GM23338 (cell line): ENCODE results near the gene F2. TPM values are rescaled to one million over a fixed set of nuclear protein-coding genes. Genes with fewer than 3 reads are reported as not detected.

ENCODE experiments used
- ATAC-seq: fragments of 200-7000 bp; cut with Tn5 transposase; 3 replicates; pipeline ENCODE4 v1.9.1; 2020
- DNase-seq: peaks from one replicate; pipeline ENCODE4 v3.0.0-alpha.2; 2015; ENCODE audit warnings: low spot score
- H2AFZ ChIP-seq: fragments of 200-600 bp; sonication (generic); 2 replicates; pipeline ENCODE4 v1.8.0; 2016; ENCODE audit warnings: antibody characterized with exemption, mild to moderate bottlenecking, moderate library complexity
- H3F3A ChIP-seq: fragments of 200-600 bp; sonication (generic); replicated peaks from 2 replicates; pipeline ENCODE4 v1.8.0; 2017; ENCODE audit warnings: antibody characterized with exemption, mixed run types, low read depth
- H3K27ac ChIP-seq: fragments of 200-600 bp; sonication (generic); 2 replicates; pipeline ENCODE4 v1.6.1; 2016; ENCODE audit warnings: low read depth
- H3K27me3 ChIP-seq: fragments of 200-600 bp; sonication (generic); 2 replicates; pipeline ENCODE4 v1.8.0; 2016; ENCODE audit warnings: mild to moderate bottlenecking, mixed run types, moderate library complexity; ENCODE audit not compliant: insufficient read depth
- H3K36me3 ChIP-seq: fragments of 200-600 bp; sonication (generic); 2 replicates; pipeline ENCODE4 v1.8.0; 2016; ENCODE audit warnings: mild to moderate bottlenecking; ENCODE audit not compliant: insufficient read depth
- H3K4me1 ChIP-seq: fragments of 200-600 bp; sonication (generic); 2 replicates; pipeline ENCODE4 v1.8.0; 2016; ENCODE audit warnings: mild to moderate bottlenecking, moderate library complexity; ENCODE audit not compliant: insufficient read depth
- H3K4me2 ChIP-seq: fragments of 200-600 bp; sonication (generic); 2 replicates; pipeline ENCODE4 v1.7.1; 2017; ENCODE audit warnings: mixed run types
- H3K4me3 ChIP-seq: fragments of 200-600 bp; sonication (generic); 2 replicates; pipeline ENCODE4 v1.6.1; 2016; ENCODE audit warnings: mixed run types
- H3K79me2 ChIP-seq: fragments of 200-600 bp; sonication (generic); replicated peaks from 2 replicates; pipeline ENCODE4 v1.8.0; 2017; ENCODE audit warnings: mild to moderate bottlenecking; ENCODE audit not compliant: insufficient read depth
- H3K9me2 ChIP-seq: fragments of 200-600 bp; sonication (generic); 2 replicates; pipeline ENCODE4 v1.8.0; 2017; ENCODE audit not compliant: insufficient read depth
- H4K20me1 ChIP-seq: fragments of 200-600 bp; sonication (generic); replicated peaks from 2 replicates; pipeline ENCODE4 v1.8.0; 2017; ENCODE audit warnings: mild to moderate bottlenecking; ENCODE audit not compliant: insufficient read depth
- H3K27ac Mint-ChIP-seq: 2 replicates; pipeline ENCODE4 v1.8.0; 2020; ENCODE audit warnings: inconsistent platforms, mild to moderate bottlenecking, moderate library complexity, mixed read lengths
- H3K27me3 Mint-ChIP-seq: 3 replicates; pipeline ENCODE4 v1.8.0; 2022; ENCODE audit warnings: low read depth, mild to moderate bottlenecking, moderate library complexity, mixed read lengths, inconsistent platforms; ENCODE audit not compliant: insufficient read depth, poor library complexity
- H3K36me3 Mint-ChIP-seq: 3 replicates; pipeline ENCODE4 v1.8.0; 2021; ENCODE audit warnings: low read depth, mild to moderate bottlenecking, inconsistent platforms, moderate library complexity, mixed read lengths
- H3K4me1 Mint-ChIP-seq: 3 replicates; pipeline ENCODE4 v1.8.0; 2020; ENCODE audit warnings: mild to moderate bottlenecking, inconsistent platforms, mixed read lengths
- H3K4me3 Mint-ChIP-seq: 3 replicates; pipeline ENCODE4 v1.8.0; 2021; ENCODE audit warnings: moderate library complexity, mild to moderate bottlenecking, inconsistent platforms, mixed read lengths
- H3K9me3 Mint-ChIP-seq: 3 replicates; pipeline ENCODE4 v1.8.0; 2020; ENCODE audit warnings: moderate library complexity, mild to moderate bottlenecking, inconsistent platforms, mixed read lengths
- JUNB ChIP-seq: IDR thresholded peaks from one replicate; pipeline ENCODE4 v1.6.1; 2016; ENCODE audit warnings: antibody characterized with exemption; ENCODE audit not compliant: unreplicated experiment
- NANOG ChIP-seq: IDR thresholded peaks from 2 replicates; pipeline ENCODE4 v1.6.1; 2016; ENCODE audit warnings: antibody characterized with exemption, borderline replicate concordance
- ZNF114 ChIP-seq: fragments of 250-450 bp; sonication (Bioruptor Pico); IDR thresholded peaks from 2 replicates; pipeline ENCODE4 v1.5.0; 2020; ENCODE audit warnings: mild to moderate bottlenecking, moderate library complexity
- ZNF331 ChIP-seq: fragments of 250-450 bp; sonication (Bioruptor Pico); IDR thresholded peaks from 2 replicates; pipeline ENCODE4 v1.5.0; 2020; ENCODE audit warnings: low read depth, mild to moderate bottlenecking, moderate library complexity
- polyA plus RNA-seq: library from polyadenylated mRNA; unstranded; fragments of >200 nt; fragmentation: Nextera tagmentation; extraction: Ambion mirVana; gene quantifications from 2 replicates; pipeline ENCODE4 v1.2.1, GENCODE V29; 2016
- total RNA-seq: library from RNA; depleted of rRNA; stranded (reverse); fragments of >200 nt; shearing (Covaris generic); gene quantifications from 2 replicates; pipeline ENCODE4 v1.2.3, GENCODE V29; 2014
- TF ChIP-seq, protein P1 (sequence below): IDR thresholded peaks from one replicate; pipeline ENCODE4 v1.6.1; 2018; ENCODE audit warnings: antibody characterized with exemption; ENCODE audit not compliant: unreplicated experiment

The F2 gene
- total and polyA plus RNA-seq, 2 experiments from 2014 or later, result 0.21 TPM; not detected in 1

DNA sequence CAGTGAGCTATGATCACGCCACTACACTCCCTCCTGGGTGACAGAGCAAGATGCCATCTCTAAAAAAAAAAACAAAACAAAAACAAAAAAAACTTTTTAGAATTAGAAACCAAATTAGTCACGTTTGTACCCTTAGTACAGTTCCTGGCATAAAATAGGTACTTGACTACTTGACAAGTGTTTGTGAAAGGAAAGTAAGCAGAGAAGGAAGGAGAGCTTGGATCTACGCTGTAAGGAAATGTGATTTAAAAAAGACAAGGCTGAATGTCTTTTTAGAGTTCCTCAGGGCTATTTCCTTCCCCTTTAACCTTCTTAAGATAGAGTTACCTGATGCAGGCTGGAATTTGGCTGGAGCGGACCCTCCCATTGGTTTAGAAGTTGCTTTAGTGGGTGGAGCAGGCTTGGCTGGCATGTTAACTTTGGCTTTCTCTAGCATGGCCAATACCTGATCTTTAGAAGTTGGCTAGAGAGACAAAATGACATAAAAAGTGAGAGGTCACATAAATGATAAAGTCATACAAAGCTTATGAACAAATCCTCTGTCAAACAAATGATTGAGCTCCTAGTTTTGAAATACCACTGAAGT lies 50.7 kb downstream of the F2 start:
- Histone ChIP-seq H3F3A (peaks cover 5% of the 10 kb centered on the region; the same call in 1 of the 2 replicates), H4K20me1 (0 out of 2 replicates have a peak, but pooled peaks cover 11% of the 10 kb centered on the region), H3K4me3 (no peak overlapping the region), H3K27me3 (no peaks in the 10 kb centered on the region), H3K4me2 (no peak overlapping the region), H3K36me3 (peaks cover 46% of the 10 kb centered on the region), H3K4me1 (peaks cover 14% of the 10 kb centered on the region), H3K79me2 (0 out of 2 replicates have a peak, but pooled peaks cover 4% of the 10 kb centered on the region), H2AFZ (no peak overlapping the region), H3K27ac (no peak overlapping the region), H3K9me2 (no peaks in the 10 kb centered on the region)
- TF ChIP-seq, protein P1, sequence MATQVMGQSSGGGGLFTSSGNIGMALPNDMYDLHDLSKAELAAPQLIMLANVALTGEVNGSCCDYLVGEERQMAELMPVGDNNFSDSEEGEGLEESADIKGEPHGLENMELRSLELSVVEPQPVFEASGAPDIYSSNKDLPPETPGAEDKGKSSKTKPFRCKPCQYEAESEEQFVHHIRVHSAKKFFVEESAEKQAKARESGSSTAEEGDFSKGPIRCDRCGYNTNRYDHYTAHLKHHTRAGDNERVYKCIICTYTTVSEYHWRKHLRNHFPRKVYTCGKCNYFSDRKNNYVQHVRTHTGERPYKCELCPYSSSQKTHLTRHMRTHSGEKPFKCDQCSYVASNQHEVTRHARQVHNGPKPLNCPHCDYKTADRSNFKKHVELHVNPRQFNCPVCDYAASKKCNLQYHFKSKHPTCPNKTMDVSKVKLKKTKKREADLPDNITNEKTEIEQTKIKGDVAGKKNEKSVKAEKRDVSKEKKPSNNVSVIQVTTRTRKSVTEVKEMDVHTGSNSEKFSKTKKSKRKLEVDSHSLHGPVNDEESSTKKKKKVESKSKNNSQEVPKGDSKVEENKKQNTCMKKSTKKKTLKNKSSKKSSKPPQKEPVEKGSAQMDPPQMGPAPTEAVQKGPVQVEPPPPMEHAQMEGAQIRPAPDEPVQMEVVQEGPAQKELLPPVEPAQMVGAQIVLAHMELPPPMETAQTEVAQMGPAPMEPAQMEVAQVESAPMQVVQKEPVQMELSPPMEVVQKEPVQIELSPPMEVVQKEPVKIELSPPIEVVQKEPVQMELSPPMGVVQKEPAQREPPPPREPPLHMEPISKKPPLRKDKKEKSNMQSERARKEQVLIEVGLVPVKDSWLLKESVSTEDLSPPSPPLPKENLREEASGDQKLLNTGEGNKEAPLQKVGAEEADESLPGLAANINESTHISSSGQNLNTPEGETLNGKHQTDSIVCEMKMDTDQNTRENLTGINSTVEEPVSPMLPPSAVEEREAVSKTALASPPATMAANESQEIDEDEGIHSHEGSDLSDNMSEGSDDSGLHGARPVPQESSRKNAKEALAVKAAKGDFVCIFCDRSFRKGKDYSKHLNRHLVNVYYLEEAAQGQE, result no peak
- H3K4me1 Mint-ChIP-seq, result peaks cover 17% of the 10 kb centered on the region; the same call in 2 of the 3 replicates
- no peak overlapping the region for H3K27ac Mint-ChIP-seq
- H3K4me3 Mint-ChIP-seq, result no peak overlapping the region
- H3K36me3 Mint-ChIP-seq, result peaks cover 69% of the 10 kb centered on the region
- ATAC-seq (no peak), DNase-seq (no peak)
- H3K27me3 Mint-ChIP-seq, result peaks cover 4% of the 10 kb centered on the region
- H3K9me3 Mint-ChIP-seq, result no peaks in the 10 kb centered on the region

DNA sequence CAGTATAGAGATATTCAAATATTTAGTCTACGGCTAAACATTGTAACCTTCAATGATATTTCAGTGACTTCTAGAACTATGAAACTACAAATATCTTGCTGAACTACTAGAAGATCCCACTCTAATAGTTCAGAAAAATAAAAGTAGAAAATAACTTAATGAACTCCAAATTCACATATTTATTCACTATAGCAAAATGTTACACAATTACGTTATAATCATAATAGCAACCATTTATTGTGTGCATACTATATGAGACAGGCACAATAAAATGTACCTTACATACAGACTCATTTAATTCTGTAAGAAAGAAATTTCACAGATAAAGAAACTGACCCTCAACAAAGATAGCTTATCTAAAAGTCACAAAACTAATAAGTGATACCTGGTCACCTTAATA lies 57.9 kb downstream of the F2 start:
- H3K4me2 ChIP-seq, result no peak overlapping the region
- no peak for DNase-seq
- H3K79me2 ChIP-seq, result peaks cover 14% of the 10 kb centered on the region
- no peak overlapping the region for H3K4me3 ChIP-seq
- no peaks in the 10 kb centered on the region for H3K4me1 Mint-ChIP-seq
- no peak overlapping the region for H3K27ac ChIP-seq
- peaks cover 4% of the 10 kb centered on the region for H3K27me3 Mint-ChIP-seq
- H3K4me1 ChIP-seq, result no peaks in the 10 kb centered on the region
- no peak for ATAC-seq
- no peak overlapping the region for H3K27ac Mint-ChIP-seq
- H3K9me2 ChIP-seq, result no peaks in the 10 kb centered on the region
- no peaks in the 10 kb centered on the region for H3F3A ChIP-seq
- H3K9me3 Mint-ChIP-seq, result no peaks in the 10 kb centered on the region
- H2AFZ ChIP-seq, result no peak overlapping the region
- H3K4me3 Mint-ChIP-seq, result no peak overlapping the region
- TF ChIP-seq ZNF331 (CRISPR knock-in tag) (no peak), ZNF114 (CRISPR knock-in tag) (no peak), JUNB (no peak), NANOG (no peak)
- TF ChIP-seq, protein P1, result no peak
- H4K20me1 ChIP-seq, result 0 out of 2 replicates have a peak, but pooled peaks cover 18% of the 10 kb centered on the region
- peaks cover 79% of the 10 kb centered on the region for H3K36me3 Mint-ChIP-seq
- peaks cover 65% of the 10 kb centered on the region for H3K36me3 ChIP-seq
- H3K27me3 ChIP-seq, result no peaks in the 10 kb centered on the region
